CD4-positive, CD25-positive, alpha-beta regulatory T cell (primary cell): Measurements from ENCODE around the gene SNX10. TPM values are rescaled to one million over a fixed set of nuclear protein-coding genes. Genes with fewer than 3 reads are reported as not detected.
A peak's percentile ranks its signal among the peaks of the same experiment; 100 is the strongest.

Source experiments
- ATAC-seq, 2 donors: fragments of 150-1000 bp; cut with Tn5 transposase; one replicate each; pipeline ENCODE4 v1.10.0; 2021; ENCODE audit warnings: low read depth in 2 of 2, moderate number of reproducible peaks in 2 of 2, moderate library complexity in 1 of 2
- DNase-seq, 3 donors: peaks; one replicate each; pipeline versions ENCODE4 v3.0.0 to v3.0.0-alpha.2; 2012 to 2022; ENCODE audit warnings: mixed read lengths in 1 of 3
- H3K27ac ChIP-seq: one replicate; pipeline ENCODE4 v1.7.0; 2013; ENCODE audit warnings: mild to moderate bottlenecking, low read length; ENCODE audit not compliant: insufficient read depth, poor library complexity, severe bottlenecking
- H3K27me3 ChIP-seq: one replicate; pipeline ENCODE4 v1.7.0; 2013; ENCODE audit warnings: low read length; ENCODE audit not compliant: control insufficient read depth, insufficient read depth
- H3K36me3 ChIP-seq: one replicate; pipeline ENCODE4 v1.7.0; 2013; ENCODE audit warnings: mild to moderate bottlenecking, low read length, moderate library complexity; ENCODE audit not compliant: control insufficient read depth, insufficient read depth
- H3K4me1 ChIP-seq: 2 replicates; pipeline ENCODE4 v1.7.0; 2013; ENCODE audit warnings: mild to moderate bottlenecking, low read length; ENCODE audit not compliant: insufficient read depth, control insufficient read depth, poor library complexity, severe bottlenecking
- H3K4me3 ChIP-seq: one replicate; pipeline ENCODE4 v1.7.0; 2013; ENCODE audit warnings: low read depth, mild to moderate bottlenecking, low read length, moderate library complexity
- H3K9me3 ChIP-seq, 2 experiments: 1 replicate in 1 of 2; 2 replicates in 1 of 2; pipeline ENCODE4 v1.7.0; 2013; ENCODE audit warnings: low read length in 2 of 2, mild to moderate bottlenecking in 1 of 2, moderate library complexity in 1 of 2; ENCODE audit not compliant: control insufficient read depth in 2 of 2
- H3K27ac Mint-ChIP-seq, 3 donors: one replicate each; pipeline ENCODE4 v1.8.0; 2020 to 2022; ENCODE audit warnings: mild to moderate bottlenecking in 3 of 3, mixed read lengths in 3 of 3, moderate library complexity in 2 of 3
- H3K27me3 Mint-ChIP-seq: one replicate; pipeline ENCODE4 v1.8.0; 2022; ENCODE audit warnings: mild to moderate bottlenecking, mixed read lengths
- H3K36me3 Mint-ChIP-seq: one replicate; pipeline ENCODE4 v1.8.0; 2020; ENCODE audit warnings: mixed read lengths
- H3K4me1 Mint-ChIP-seq, 4 donors: one replicate each; pipeline ENCODE4 v1.8.0; 2020 to 2022; ENCODE audit warnings: mixed read lengths in 4 of 4, mild to moderate bottlenecking in 1 of 4
- H3K4me3 Mint-ChIP-seq, 4 donors: one replicate each; pipeline ENCODE4 v1.8.0; 2020 to 2022; ENCODE audit warnings: mild to moderate bottlenecking in 4 of 4, mixed read lengths in 4 of 4, moderate library complexity in 3 of 4
- H3K9me3 Mint-ChIP-seq, 7 donors: one replicate each; pipeline ENCODE4 v1.8.0; 2020 to 2022; ENCODE audit warnings: mixed read lengths in 7 of 7, mild to moderate bottlenecking in 3 of 7, moderate library complexity in 2 of 7
- polyA plus RNA-seq, 4 donors: library from polyadenylated mRNA; unstranded; fragments of 300-500 nt; fragmentation: Illumina TruSeq; gene quantifications; one replicate each; pipeline ENCODE4 v1.2.3, GENCODE V29; 2021
- total RNA-seq: library from RNA; stranded (reverse); gene quantifications from one replicate; pipeline ENCODE4 v1.2.3, GENCODE V29; 2022

SNX10 gene
- total and polyA plus RNA-seq, 5 donors from 2014 or later = 14.4 to 41.5 (median 27.9) TPM

GRCh38 chr7:26351171-26351570, 59.5 kb downstream of the SNX10 start:
- Mint-ChIP-seq H3K4me3 (no peak overlapping the region), H3K9me3 (no peaks in the 10 kb centered on the region), H3K27me3 (no peaks in the 10 kb centered on the region), H3K36me3 (peaks cover 28% of the 10 kb centered on the region), H3K4me1 (no peaks in the 10 kb centered on the region), H3K27ac (no peak overlapping the region)
- H3K9me3 ChIP-seq = no peaks in the 10 kb centered on the region
- ATAC-seq (no peak), DNase-seq (no peak)
- H3K4me3 ChIP-seq = no peak overlapping the region
- no peak overlapping the region for H3K27ac ChIP-seq
- H3K4me1 ChIP-seq = no peaks in the 10 kb centered on the region
- no peaks in the 10 kb centered on the region for H3K27me3 ChIP-seq
- H3K36me3 ChIP-seq = peaks cover 21% of the 10 kb centered on the region

DNA sequence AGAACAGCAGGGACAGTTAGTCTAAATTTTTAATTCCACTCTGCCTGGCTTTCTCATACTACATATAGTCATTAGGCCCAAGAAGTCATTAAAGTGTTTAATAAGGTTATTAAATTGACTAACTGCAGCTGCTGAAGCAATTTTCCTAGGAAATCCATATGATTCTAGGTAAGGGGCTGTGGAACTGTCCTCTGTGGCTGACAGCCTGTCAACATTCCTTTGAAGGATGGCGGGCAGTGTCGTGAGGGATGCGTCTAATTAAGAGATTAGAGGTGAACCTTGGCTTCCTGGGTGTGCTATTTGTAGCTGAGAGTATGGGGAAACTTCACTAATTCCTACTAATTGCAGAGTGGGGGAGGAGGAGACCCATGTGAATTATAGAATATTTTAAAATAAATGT, 64.6 kb downstream of the SNX10 start:
- Histone ChIP-seq H3K4me1 (no peaks in the 10 kb centered on the region), H3K4me3 (no peak overlapping the region), H3K27ac (no peak overlapping the region), H3K27me3 (no peaks in the 10 kb centered on the region), H3K9me3 (no peaks in the 10 kb centered on the region), H3K36me3 (no peaks in the 10 kb centered on the region)
- H3K36me3 Mint-ChIP-seq = peaks cover 13% of the 10 kb centered on the region
- H3K27ac Mint-ChIP-seq = peak overlapping the region in 1 of 3 donors; percentile 6
- peaks cover 0 to 2% (median 0%) of the 10 kb centered on the region in 7 donors for H3K9me3 Mint-ChIP-seq
- ATAC-seq (no peak), DNase-seq (no peak)
- no peak overlapping the region for H3K4me3 Mint-ChIP-seq
- H3K4me1 Mint-ChIP-seq = peaks cover 0 to 5% (median 0%) of the 10 kb centered on the region in 4 donors
- H3K27me3 Mint-ChIP-seq = no peaks in the 10 kb centered on the region

- H3K4me3 Mint-ChIP-seq = no peak overlapping the region
- ATAC-seq (no peak), DNase-seq (no peak)
- no peaks in the 10 kb centered on the region for H3K27me3 Mint-ChIP-seq
- Histone ChIP-seq H3K27ac (no peak overlapping the region), H3K36me3 (peaks cover 3% of the 10 kb centered on the region), H3K9me3 (no peaks in the 10 kb centered on the region), H3K4me1 (no peaks in the 10 kb centered on the region), H3K27me3 (no peaks in the 10 kb centered on the region), H3K4me3 (no peak overlapping the region)
- H3K27ac Mint-ChIP-seq = peak overlapping the region in 2 of 3 donors; percentile 8 to 9
- peaks cover 0 to 2% (median 0%) of the 10 kb centered on the region in 7 donors for H3K9me3 Mint-ChIP-seq
- peaks cover 11% of the 10 kb centered on the region for H3K36me3 Mint-ChIP-seq
- peaks cover 0 to 5% (median 0%) of the 10 kb centered on the region in 4 donors for H3K4me1 Mint-ChIP-seq
Observed at GRCh38 chr7:26356929-26357798, 65.5 kb downstream of the SNX10 start.

DNA sequence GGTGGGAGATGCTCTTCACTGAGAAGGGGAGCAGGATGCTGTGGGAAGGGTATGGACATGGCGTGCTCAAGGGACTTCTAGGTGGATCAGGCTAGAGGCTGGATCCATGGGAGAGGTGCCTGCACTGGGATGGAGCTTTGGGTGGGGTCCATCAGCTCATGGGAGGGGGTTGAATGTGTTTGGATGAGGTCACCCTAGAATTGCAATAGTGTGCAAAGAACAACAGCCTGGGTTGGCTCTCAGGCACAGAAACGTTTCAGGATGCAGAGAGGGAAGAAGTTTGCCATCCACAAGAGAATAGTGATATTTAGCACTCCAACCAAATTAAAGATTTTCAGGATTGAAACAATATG, 66.1 kb downstream of the SNX10 start:
- H3K4me3 Mint-ChIP-seq = no peak overlapping the region
- H3K27ac ChIP-seq = no peak overlapping the region
- H3K4me1 Mint-ChIP-seq = peaks cover 0 to 5% (median 0%) of the 10 kb centered on the region in 4 donors
- H3K9me3 ChIP-seq = no peaks in the 10 kb centered on the region
- H3K4me1 ChIP-seq = no peaks in the 10 kb centered on the region
- H3K4me3 ChIP-seq = no peak overlapping the region
- H3K36me3 ChIP-seq = peaks cover 3% of the 10 kb centered on the region
- peaks cover 11% of the 10 kb centered on the region for H3K36me3 Mint-ChIP-seq
- peak overlapping the region in 1 of 3 donors; percentile 8 for H3K27ac Mint-ChIP-seq
- no peaks in the 10 kb centered on the region for H3K27me3 ChIP-seq
- no peak for ATAC-seq
- no peak for DNase-seq
- H3K9me3 Mint-ChIP-seq = peaks cover 0 to 2% (median 0%) of the 10 kb centered on the region in 7 donors
- H3K27me3 Mint-ChIP-seq = no peaks in the 10 kb centered on the region

- peaks cover 7% of the 10 kb centered on the region for H3K36me3 ChIP-seq
- Mint-ChIP-seq H3K27ac (peak overlapping the region in 1 of 3 donors; percentile 51), H3K27me3 (no peaks in the 10 kb centered on the region), H3K36me3 (peaks cover 4% of the 10 kb centered on the region), H3K9me3 (peaks cover 0 to 2% (median 0%) of the 10 kb centered on the region in 7 donors), H3K4me3 (no peak overlapping the region), H3K4me1 (peaks cover 0 to 10% (median 4%) of the 10 kb centered on the region in 4 donors)
- H3K9me3 ChIP-seq = no peaks in the 10 kb centered on the region
- H3K4me1 ChIP-seq = peaks cover 4% of the 10 kb centered on the region
- no peak overlapping the region for H3K4me3 ChIP-seq
- H3K27me3 ChIP-seq = no peaks in the 10 kb centered on the region
- ATAC-seq (no peak), DNase-seq (no peak)
- H3K27ac ChIP-seq = no peak overlapping the region
Observed at GRCh38 chr7:26360650-26361049, 69.0 kb downstream of the SNX10 start.

DNA sequence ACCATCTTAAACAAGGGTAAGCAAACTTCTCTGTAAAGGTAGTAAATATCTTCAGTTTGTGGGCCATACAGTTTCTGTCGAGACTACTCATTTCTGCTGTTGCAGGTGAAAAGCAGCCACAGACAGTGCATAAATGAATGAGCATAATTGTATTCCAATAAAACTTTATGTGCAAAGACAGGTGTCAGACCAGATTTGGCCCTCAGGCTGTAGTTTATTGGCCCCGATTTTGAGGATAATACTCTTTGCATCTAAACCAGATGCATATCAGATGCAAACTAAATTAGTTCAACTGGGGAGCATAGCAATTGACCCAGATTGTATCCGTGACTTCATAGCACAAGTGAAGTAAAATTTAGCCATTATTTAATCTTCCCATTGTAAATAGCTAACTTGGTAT, 70.0 kb downstream of the SNX10 start:
- no peak overlapping the region for H3K4me3 ChIP-seq
- no peak overlapping the region for H3K27ac ChIP-seq
- peaks cover 0 to 10% (median 4%) of the 10 kb centered on the region in 4 donors for H3K4me1 Mint-ChIP-seq
- H3K4me3 Mint-ChIP-seq = no peak overlapping the region
- H3K36me3 Mint-ChIP-seq = peaks cover 4% of the 10 kb centered on the region
- DNase-seq (no peak), ATAC-seq (no peak)
- no peaks in the 10 kb centered on the region for H3K27me3 ChIP-seq
- peaks cover 0 to 2% (median 0%) of the 10 kb centered on the region in 7 donors for H3K9me3 Mint-ChIP-seq
- no peaks in the 10 kb centered on the region for H3K9me3 ChIP-seq
- peaks cover 16% of the 10 kb centered on the region for H3K36me3 ChIP-seq
- H3K27me3 Mint-ChIP-seq = no peaks in the 10 kb centered on the region
- peaks cover 4% of the 10 kb centered on the region for H3K4me1 ChIP-seq
- H3K27ac Mint-ChIP-seq = no peak overlapping the region

GRCh38 chr7:26363465-26363864, 71.8 kb downstream of the SNX10 start:
- Histone ChIP-seq H3K4me3 (no peak overlapping the region), H3K4me1 (peaks cover 4% of the 10 kb centered on the region), H3K36me3 (peaks cover 26% of the 10 kb centered on the region), H3K27ac (no peak overlapping the region), H3K9me3 (no peaks in the 10 kb centered on the region), H3K27me3 (no peaks in the 10 kb centered on the region)
- Mint-ChIP-seq H3K9me3 (no peaks in the 10 kb centered on the region), H3K27ac (no peak overlapping the region), H3K27me3 (no peaks in the 10 kb centered on the region), H3K4me1 (peaks cover 0 to 6% (median 4%) of the 10 kb centered on the region in 4 donors), H3K36me3 (peaks cover 4% of the 10 kb centered on the region), H3K4me3 (no peak overlapping the region)
- ATAC-seq = no peak
- DNase-seq = no peak
